ENCODE results near the gene CBFB.

DNA sequence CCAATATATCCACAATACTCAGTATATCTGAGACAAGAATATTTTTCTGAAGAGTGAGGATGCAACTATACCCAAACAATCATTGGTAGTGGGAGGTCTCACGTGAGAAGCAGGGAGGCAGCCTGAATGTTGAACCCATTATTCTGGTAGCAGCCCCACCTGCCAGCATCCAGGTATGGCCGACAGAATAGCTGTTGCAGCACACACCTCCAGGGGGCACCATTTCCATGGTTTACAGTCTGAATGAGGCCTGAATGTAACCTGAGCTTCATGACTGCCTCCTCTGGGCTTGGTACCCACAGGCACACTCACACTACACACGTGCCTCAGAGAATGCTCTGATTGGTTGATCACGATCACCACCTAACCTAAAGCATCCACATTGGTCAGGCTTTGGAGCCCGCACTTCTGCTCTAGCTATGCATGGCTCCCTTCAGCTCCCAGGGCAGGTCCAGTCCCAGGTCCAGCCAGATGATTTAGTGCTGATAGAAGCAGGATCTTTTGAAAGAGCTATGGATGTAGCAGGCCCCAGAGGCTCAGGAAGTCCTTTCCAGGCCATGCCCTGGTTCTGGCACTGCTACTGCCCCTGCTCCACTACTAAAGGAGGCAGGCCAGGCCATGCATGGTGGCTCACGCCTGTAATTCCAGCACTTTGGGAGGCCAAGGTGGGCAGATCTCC, 11.0 kb upstream of the CBFB start:
- TF ChIP-seq, protein P1, sequence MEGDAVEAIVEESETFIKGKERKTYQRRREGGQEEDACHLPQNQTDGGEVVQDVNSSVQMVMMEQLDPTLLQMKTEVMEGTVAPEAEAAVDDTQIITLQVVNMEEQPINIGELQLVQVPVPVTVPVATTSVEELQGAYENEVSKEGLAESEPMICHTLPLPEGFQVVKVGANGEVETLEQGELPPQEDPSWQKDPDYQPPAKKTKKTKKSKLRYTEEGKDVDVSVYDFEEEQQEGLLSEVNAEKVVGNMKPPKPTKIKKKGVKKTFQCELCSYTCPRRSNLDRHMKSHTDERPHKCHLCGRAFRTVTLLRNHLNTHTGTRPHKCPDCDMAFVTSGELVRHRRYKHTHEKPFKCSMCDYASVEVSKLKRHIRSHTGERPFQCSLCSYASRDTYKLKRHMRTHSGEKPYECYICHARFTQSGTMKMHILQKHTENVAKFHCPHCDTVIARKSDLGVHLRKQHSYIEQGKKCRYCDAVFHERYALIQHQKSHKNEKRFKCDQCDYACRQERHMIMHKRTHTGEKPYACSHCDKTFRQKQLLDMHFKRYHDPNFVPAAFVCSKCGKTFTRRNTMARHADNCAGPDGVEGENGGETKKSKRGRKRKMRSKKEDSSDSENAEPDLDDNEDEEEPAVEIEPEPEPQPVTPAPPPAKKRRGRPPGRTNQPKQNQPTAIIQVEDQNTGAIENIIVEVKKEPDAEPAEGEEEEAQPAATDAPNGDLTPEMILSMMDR (conservative IDR thresholded peaks at IDR 0.05; ENCODE audit: low read depth, low read length) = peak; percentile 82
- TF ChIP-seq EZH2 (IDR thresholded peaks at IDR 0.05; ENCODE audit: low read length, unreplicated experiment) = no peak

Data from PC-3 (cell line).